ENCODE data around the gene SLC39A9. TPM values are rescaled to one million over a fixed set of nuclear protein-coding genes. Genes with fewer than 3 reads are reported as not detected.

SLC39A9 gene
- total and polyA plus RNA-seq, 10 of the 15 experiments (the other 5 are each of a cell fraction or from before 2014, with no cell fraction given): 19.9 to 109 (median 46.9) TPM

DNA sequence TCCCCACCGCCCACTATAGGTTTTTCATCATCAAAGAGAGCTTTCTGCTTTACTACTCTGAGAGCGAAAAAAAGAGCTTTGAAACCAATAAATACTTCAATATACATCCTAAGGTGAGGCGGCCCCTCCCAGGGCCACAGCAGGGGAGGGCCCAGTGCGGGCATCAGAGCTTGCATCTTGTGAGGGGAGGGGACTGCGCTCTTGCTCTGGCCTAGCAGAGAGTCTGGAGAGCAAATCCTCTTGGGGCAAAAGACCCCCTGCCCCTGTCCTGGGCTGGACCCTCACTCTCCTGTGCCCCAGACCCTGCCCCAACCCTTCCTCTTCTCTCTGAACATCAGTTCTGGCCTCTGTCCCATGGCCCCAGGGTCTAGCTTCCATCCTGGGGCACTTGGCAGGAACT lies 101.6 kb downstream of the SLC39A9 start:
- intact Hi-C loops (cut with micrococcal nuclease; ENCODE audit: unreplicated experiment): no loop called here
- H3K36me3 ChIP-seq (ENCODE audit: control insufficient read depth in 2 of 2, insufficient read depth in 2 of 2, low read length in 1 of 2): no peaks in the 10 kb centered on the region
- no peak overlapping the region for H3K27ac ChIP-seq (ENCODE audit: control insufficient read depth, insufficient read depth)
- ChIA-PET CTCF (no interaction called here), POLR2A (interaction anchor here (0.5 kb wide), 1 partner anchor 630 kb away, joined by 4 read pairs; no protein-coding TSS in a partner anchor), RAD21 (ENCODE audit: unreplicated experiment) (no interaction called here), SMC1A (ENCODE audit: uncharacterized antibody, unreplicated experiment) (no interaction called here)
- H3K9me3 ChIP-seq (replicated peaks; ENCODE audit: control insufficient read depth, insufficient read depth, low read length): no peaks in the 10 kb centered on the region
- TF ChIP-seq, protein P1, sequence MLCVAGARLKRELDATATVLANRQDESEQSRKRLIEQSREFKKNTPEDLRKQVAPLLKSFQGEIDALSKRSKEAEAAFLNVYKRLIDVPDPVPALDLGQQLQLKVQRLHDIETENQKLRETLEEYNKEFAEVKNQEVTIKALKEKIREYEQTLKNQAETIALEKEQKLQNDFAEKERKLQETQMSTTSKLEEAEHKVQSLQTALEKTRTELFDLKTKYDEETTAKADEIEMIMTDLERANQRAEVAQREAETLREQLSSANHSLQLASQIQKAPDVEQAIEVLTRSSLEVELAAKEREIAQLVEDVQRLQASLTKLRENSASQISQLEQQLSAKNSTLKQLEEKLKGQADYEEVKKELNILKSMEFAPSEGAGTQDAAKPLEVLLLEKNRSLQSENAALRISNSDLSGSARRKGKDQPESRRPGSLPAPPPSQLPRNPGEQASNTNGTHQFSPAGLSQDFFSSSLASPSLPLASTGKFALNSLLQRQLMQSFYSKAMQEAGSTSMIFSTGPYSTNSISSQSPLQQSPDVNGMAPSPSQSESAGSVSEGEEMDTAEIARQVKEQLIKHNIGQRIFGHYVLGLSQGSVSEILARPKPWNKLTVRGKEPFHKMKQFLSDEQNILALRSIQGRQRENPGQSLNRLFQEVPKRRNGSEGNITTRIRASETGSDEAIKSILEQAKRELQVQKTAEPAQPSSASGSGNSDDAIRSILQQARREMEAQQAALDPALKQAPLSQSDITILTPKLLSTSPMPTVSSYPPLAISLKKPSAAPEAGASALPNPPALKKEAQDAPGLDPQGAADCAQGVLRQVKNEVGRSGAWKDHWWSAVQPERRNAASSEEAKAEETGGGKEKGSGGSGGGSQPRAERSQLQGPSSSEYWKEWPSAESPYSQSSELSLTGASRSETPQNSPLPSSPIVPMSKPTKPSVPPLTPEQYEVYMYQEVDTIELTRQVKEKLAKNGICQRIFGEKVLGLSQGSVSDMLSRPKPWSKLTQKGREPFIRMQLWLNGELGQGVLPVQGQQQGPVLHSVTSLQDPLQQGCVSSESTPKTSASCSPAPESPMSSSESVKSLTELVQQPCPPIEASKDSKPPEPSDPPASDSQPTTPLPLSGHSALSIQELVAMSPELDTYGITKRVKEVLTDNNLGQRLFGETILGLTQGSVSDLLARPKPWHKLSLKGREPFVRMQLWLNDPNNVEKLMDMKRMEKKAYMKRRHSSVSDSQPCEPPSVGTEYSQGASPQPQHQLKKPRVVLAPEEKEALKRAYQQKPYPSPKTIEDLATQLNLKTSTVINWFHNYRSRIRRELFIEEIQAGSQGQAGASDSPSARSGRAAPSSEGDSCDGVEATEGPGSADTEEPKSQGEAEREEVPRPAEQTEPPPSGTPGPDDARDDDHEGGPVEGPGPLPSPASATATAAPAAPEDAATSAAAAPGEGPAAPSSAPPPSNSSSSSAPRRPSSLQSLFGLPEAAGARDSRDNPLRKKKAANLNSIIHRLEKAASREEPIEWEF (IDR thresholded peaks at IDR 0.05; ENCODE audit: insufficient replicate concordance, low read depth, low read length): no peak
- TF ChIP-seq, protein P2, sequence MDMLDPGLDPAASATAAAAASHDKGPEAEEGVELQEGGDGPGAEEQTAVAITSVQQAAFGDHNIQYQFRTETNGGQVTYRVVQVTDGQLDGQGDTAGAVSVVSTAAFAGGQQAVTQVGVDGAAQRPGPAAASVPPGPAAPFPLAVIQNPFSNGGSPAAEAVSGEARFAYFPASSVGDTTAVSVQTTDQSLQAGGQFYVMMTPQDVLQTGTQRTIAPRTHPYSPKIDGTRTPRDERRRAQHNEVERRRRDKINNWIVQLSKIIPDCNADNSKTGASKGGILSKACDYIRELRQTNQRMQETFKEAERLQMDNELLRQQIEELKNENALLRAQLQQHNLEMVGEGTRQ (IDR thresholded peaks at IDR 0.05; ENCODE audit: borderline replicate concordance, low read depth, low read length): no peak
- no peak for TF ChIP-seq DPF2 (IDR thresholded peaks at IDR 0.05)
- TF ChIP-seq PAX5 (IDR thresholded peaks at IDR 0.05; ENCODE audit: borderline replicate concordance, low read depth, low read length): no peak
- no peak for TF ChIP-seq ZNF274 (IDR thresholded peaks at IDR 0.05; ENCODE audit: insufficient read depth, insufficient read length)
- no peak for TF ChIP-seq MYB (IDR thresholded peaks at IDR 0.05; ENCODE audit: borderline replicate concordance, low read depth, low read length)
- no peak for DNase-seq (ENCODE audit: low read depth, low spot score)
- no peak for ATAC-seq
- 28% methylated on average over 5 of the region's 5 CpGs for WGBS (ENCODE audit: insufficient coverage, insufficient replicate concordance, low lambda C conversion rate, missing lambda C conversion rate)
- no peak overlapping the region for H3K9ac ChIP-seq (ENCODE audit: control insufficient read depth, insufficient read depth, low read length)
- H4K20me1 ChIP-seq (ENCODE audit: control insufficient read depth, insufficient read depth): no peaks in the 10 kb centered on the region
- FAIRE-seq: no peak
- H3K27me3 ChIP-seq (replicated peaks in 1 of 2; ENCODE audit: control insufficient read depth in 2 of 2, insufficient read depth in 2 of 2, low read length in 1 of 2): no peaks in the 10 kb centered on the region; a peak in 1 of 4 replicates
- no TSS peak for BruUV-seq (replicated peaks)
- no peaks in the 10 kb centered on the region for H3K79me2 ChIP-seq (ENCODE audit: control insufficient read depth, insufficient read depth, low read length)
- no peaks in the 10 kb centered on the region for H3K4me1 ChIP-seq (ENCODE audit: control insufficient read depth, insufficient read depth, low read length)
- H3K4me2 ChIP-seq (ENCODE audit: control insufficient read depth, insufficient read depth): no peak overlapping the region
- in situ Hi-C loops (cut with MboI): no loop called here
- no peak overlapping the region for H2AFZ ChIP-seq (ENCODE audit: control insufficient read depth, low read depth, low read length)
- no peak overlapping the region for H3K4me3 ChIP-seq
